Ishikawa (cell line): Measurements from ENCODE around the gene KIT.

Source experiments
- CREB1 ChIP-seq: IDR thresholded peaks from 2 replicates; pipeline ENCODE4 v1.6.1; 2012; ENCODE audit warnings: low read depth
- EP300 ChIP-seq: IDR thresholded peaks from 2 replicates; pipeline ENCODE4 v1.6.1; 2012; ENCODE audit warnings: borderline replicate concordance
- FOXM1 ChIP-seq: IDR thresholded peaks from 2 replicates; pipeline ENCODE4 v1.6.1; 2012; ENCODE audit warnings: low read depth, borderline replicate concordance
- MAX ChIP-seq: IDR thresholded peaks from 2 replicates; pipeline ENCODE4 v1.6.1; 2012
- TCF12 ChIP-seq: IDR thresholded peaks from 2 replicates; pipeline ENCODE4 v1.6.1; 2012; ENCODE audit warnings: low read depth
- TEAD4 ChIP-seq: IDR thresholded peaks from 2 replicates; pipeline ENCODE4 v1.6.1; 2012
- TF ChIP-seq, protein P1 (sequence below): IDR thresholded peaks from 2 replicates; pipeline ENCODE4 v1.6.1; 2012
- TF ChIP-seq, protein P2 (sequence below): IDR thresholded peaks from 2 replicates; pipeline ENCODE4 v1.6.1; 2012; ENCODE audit warnings: low read depth, mild to moderate bottlenecking

- no peak for TF ChIP-seq TCF12
- TF ChIP-seq MAX, result no peak
- TF ChIP-seq CREB1, result no peak
- no peak for TF ChIP-seq FOXM1
- TF ChIP-seq EP300, result no peak
- TF ChIP-seq, protein P1, sequence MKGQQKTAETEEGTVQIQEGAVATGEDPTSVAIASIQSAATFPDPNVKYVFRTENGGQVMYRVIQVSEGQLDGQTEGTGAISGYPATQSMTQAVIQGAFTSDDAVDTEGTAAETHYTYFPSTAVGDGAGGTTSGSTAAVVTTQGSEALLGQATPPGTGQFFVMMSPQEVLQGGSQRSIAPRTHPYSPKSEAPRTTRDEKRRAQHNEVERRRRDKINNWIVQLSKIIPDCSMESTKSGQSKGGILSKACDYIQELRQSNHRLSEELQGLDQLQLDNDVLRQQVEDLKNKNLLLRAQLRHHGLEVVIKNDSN, result no peak
- TF ChIP-seq, protein P2, sequence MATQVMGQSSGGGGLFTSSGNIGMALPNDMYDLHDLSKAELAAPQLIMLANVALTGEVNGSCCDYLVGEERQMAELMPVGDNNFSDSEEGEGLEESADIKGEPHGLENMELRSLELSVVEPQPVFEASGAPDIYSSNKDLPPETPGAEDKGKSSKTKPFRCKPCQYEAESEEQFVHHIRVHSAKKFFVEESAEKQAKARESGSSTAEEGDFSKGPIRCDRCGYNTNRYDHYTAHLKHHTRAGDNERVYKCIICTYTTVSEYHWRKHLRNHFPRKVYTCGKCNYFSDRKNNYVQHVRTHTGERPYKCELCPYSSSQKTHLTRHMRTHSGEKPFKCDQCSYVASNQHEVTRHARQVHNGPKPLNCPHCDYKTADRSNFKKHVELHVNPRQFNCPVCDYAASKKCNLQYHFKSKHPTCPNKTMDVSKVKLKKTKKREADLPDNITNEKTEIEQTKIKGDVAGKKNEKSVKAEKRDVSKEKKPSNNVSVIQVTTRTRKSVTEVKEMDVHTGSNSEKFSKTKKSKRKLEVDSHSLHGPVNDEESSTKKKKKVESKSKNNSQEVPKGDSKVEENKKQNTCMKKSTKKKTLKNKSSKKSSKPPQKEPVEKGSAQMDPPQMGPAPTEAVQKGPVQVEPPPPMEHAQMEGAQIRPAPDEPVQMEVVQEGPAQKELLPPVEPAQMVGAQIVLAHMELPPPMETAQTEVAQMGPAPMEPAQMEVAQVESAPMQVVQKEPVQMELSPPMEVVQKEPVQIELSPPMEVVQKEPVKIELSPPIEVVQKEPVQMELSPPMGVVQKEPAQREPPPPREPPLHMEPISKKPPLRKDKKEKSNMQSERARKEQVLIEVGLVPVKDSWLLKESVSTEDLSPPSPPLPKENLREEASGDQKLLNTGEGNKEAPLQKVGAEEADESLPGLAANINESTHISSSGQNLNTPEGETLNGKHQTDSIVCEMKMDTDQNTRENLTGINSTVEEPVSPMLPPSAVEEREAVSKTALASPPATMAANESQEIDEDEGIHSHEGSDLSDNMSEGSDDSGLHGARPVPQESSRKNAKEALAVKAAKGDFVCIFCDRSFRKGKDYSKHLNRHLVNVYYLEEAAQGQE, result no peak
- no peak for TF ChIP-seq TEAD4
Observed at GRCh38 chr4:54745031-54745770, 87.4 kb downstream of the KIT start.
